Heart right ventricle (tissue), 16 donors: Measurements from ENCODE around the gene CORO2B. TPM values are rescaled to one million over a fixed set of nuclear protein-coding genes. Genes with fewer than 3 reads are reported as not detected.

Source experiments
- ATAC-seq, 8 donors: fragments of 200-7000 bp; cut with Tn5 transposase; one replicate each; pipeline ENCODE4 v1.9.1; 2020; ENCODE audit warnings: mild to moderate bottlenecking in 8 of 8, moderate library complexity in 8 of 8, moderate number of reproducible peaks in 1 of 8
- DNase-seq, 2 donors: peaks; one replicate each; pipeline ENCODE4 v3.0.0-alpha.2; 2020
- H3K27ac ChIP-seq, 10 donors: fragments of 200-600 bp; sonication (generic) in 2 of 10; one replicate each; pipeline versions ENCODE4 v1.5.0 to v1.8.0; 2020 to 2022; ENCODE audit warnings: mild to moderate bottlenecking in 3 of 10
- H3K27me3 ChIP-seq, 7 donors: fragments of 200-600 bp; one replicate each; pipeline ENCODE4 v1.8.0; 2021 to 2022; ENCODE audit warnings: mild to moderate bottlenecking in 2 of 7
- H3K36me3 ChIP-seq, 9 donors: fragments of 200-600 bp; sonication (generic) in 1 of 9; one replicate each; pipeline versions ENCODE4 v1.5.0 to v1.8.0; 2020 to 2022; ENCODE audit warnings: mild to moderate bottlenecking in 2 of 9
- H3K4me1 ChIP-seq, 9 donors: fragments of 200-600 bp; sonication (generic) in 1 of 9; one replicate each; pipeline versions ENCODE4 v1.5.0 to v1.8.0; 2020 to 2022; ENCODE audit warnings: mild to moderate bottlenecking in 4 of 9
- H3K4me3 ChIP-seq, 10 donors: fragments of 200-600 bp; sonication (generic) in 2 of 10; one replicate each; pipeline versions ENCODE4 v1.5.0 to v1.8.0; 2020 to 2022; ENCODE audit warnings: mild to moderate bottlenecking in 7 of 10, moderate library complexity in 2 of 10
- H3K9me3 ChIP-seq, 11 donors: fragments of 200-600 bp in 10 of 11; sonication (generic) in 2 of 11; one replicate each; pipeline versions ENCODE4 v1.5.0 to v1.8.0; 2013 to 2022; ENCODE audit warnings: mild to moderate bottlenecking in 2 of 11, control low read depth in 1 of 11, moderate library complexity in 1 of 11
- CTCF ChIP-seq, 9 donors: fragments of 200-600 bp; sonication (generic) in 2 of 9; IDR thresholded peaks; one replicate each; pipeline versions ENCODE4 v1.5.0 to v1.8.0; 2021 to 2022; ENCODE audit warnings: antibody characterized with exemption in 9 of 9, mild to moderate bottlenecking in 5 of 9, moderate library complexity in 1 of 9
- WGBS, 2 donors: extraction: QIAGEN DNeasy Blood & Tissue Kit; methylation state at CpG; one replicate each; pipeline ENCODE4 v1.1.7; 2013; ENCODE audit warnings: inconsistent platforms in 1 of 2; 5-methylcytosine and 5-hydroxymethylcytosine counted together
- intact Hi-C, 10 donors: fragments of 100-400 bp; cut with DNase I; formaldehyde crosslinking; loops; one replicate each; pipeline versions ENCODE4 v1.11.1 to v1.14.2; 2022
- polyA plus RNA-seq, 2 donors: library from polyadenylated mRNA; stranded (reverse); fragments of 200-250 nt; gene quantifications; one replicate each; pipeline ENCODE4 v1.2.3, GENCODE V29; 2013
- total RNA-seq, 10 donors: library from RNA; stranded (reverse); fragmentation: NEBNext Ultra II Directional in 3 of 10; extraction: Animal tissue kit (Norgen Biotek cat#: 25700) in 3 of 10; gene quantifications; one replicate each; pipeline versions ENCODE4 v1.2.1 to v1.2.4, GENCODE V29; 2021 to 2023
- donor health status: Arrhythmogenic right ventricular cardiomyopathy.
- donor health status: ischemic (EF 13 %, LVEDD 7.1; RV severe dilation, severe dysfunction).
- donor health status: healthy with polysubstance abuse.
- donor health status: DM: no; HTN: yes; CAD: no.
- donor health status: DM: no; HTN: no; CAD: no.
- donor health status: ischemic (EF 25% LVEDD 6.9; RV normal size, moderate dysfunction).
- donor health status: ischemic (EF 25% LVEDD 5.7; RV mildly dilated, moderate dysfunction).
- donor health status: healthy.
- donor health status: DM: yes; HTN: yes; CAD: no.
- donor health status: Ischemic cardiomyopathy.
- donor health status: ischemic (EF 35%, LVEDD 5.7; RV mildly dilated, moderate dysfunction).
- donor health status: nonischemic (EF 11% LVEDD 7.7; RV severe dilation, severe dysfunction).
- donor health status: DM: yes; HTN: yes; CAD: no.
- donor health status: PGD.
- donor health status: ischemic (EF 29% LVEDD 5.4; RV normal size, mild dysfunction).
- donor health status: nonischemic (EF 23%, LVEDD 6.1; RV moderate dilation, normal function).

Gene CORO2B
- total and polyA plus RNA-seq, 12 donors = 2.6 to 8.1 (median 4.5) TPM

GRCh38 chr15:68587769-68588385 lies 9.1 kb downstream of the CORO2B start:
- intact Hi-C loops = loop anchor here in 1 of 10 donors (5.0 kb wide), 1 partner anchor 34 kb away; no protein-coding TSS in a partner anchor
- Histone ChIP-seq H3K9me3 (no peaks in the 10 kb centered on the region), H3K36me3 (no peaks in the 10 kb centered on the region), H3K4me1 (peaks cover 8 to 72% (median 41%) of the 10 kb centered on the region in 9 donors), H3K27ac (peak overlapping the region in 3 of 10 donors; percentile 2 to 48 (median 24)), H3K27me3 (no peaks in the 10 kb centered on the region), H3K4me3 (no peak overlapping the region)
- no peak for ATAC-seq
- no peak for DNase-seq
- 75 to 94% methylated on average over 4 of the region's 4 CpGs for WGBS, 2 donors
- TF ChIP-seq CTCF (IDR thresholded peaks at IDR 0.05) = no peak

- Histone ChIP-seq H3K9me3 (no peaks in the 10 kb centered on the region), H3K4me1 (peaks cover 8 to 68% (median 38%) of the 10 kb centered on the region in 9 donors), H3K27ac (peak overlapping the region in 1 of 10 donors; percentile 48), H3K36me3 (no peaks in the 10 kb centered on the region), H3K27me3 (no peaks in the 10 kb centered on the region), H3K4me3 (no peak overlapping the region)
- ATAC-seq (no peak), DNase-seq (no peak)
- intact Hi-C loops = loop anchor here in 1 of 10 donors (5.0 kb wide), 1 partner anchor 33 kb away; no protein-coding TSS in a partner anchor
- no peak for TF ChIP-seq CTCF (IDR thresholded peaks at IDR 0.05)
- WGBS, 2 donors = 87 to 88% methylated on average over 2 of the region's 2 CpGs
Observed at GRCh38 chr15:68589053-68589452, 10.3 kb downstream of the CORO2B start.

- 73 to 78% methylated on average over 15 of the region's 15 CpGs for WGBS, 2 donors
- intact Hi-C loops = loop anchor here in 1 of 10 donors (5.0 kb wide), 1 partner anchor 32 kb away; no protein-coding TSS in a partner anchor
- DNase-seq = no peak
Observed at GRCh38 chr15:68589783-68590710, 11.3 kb downstream of the CORO2B start.

More at GRCh38 chr15:68589783-68590710, 11.3 kb downstream of the CORO2B start:
- Histone ChIP-seq H3K27me3 (no peaks in the 10 kb centered on the region), H3K4me1 (peaks cover 9 to 68% (median 38%) of the 10 kb centered on the region in 9 donors), H3K27ac (peak overlapping the region in 3 of 10 donors; percentile 20 to 49 (median 28)), H3K4me3 (no peak overlapping the region), H3K36me3 (no peaks in the 10 kb centered on the region), H3K9me3 (no peaks in the 10 kb centered on the region)
- ATAC-seq = peak in 2 of 8 donors; percentile 8 to 39
- no peak for TF ChIP-seq CTCF (IDR thresholded peaks at IDR 0.05)
